Measurements from ENCODE around the gene OPN3.

DNA sequence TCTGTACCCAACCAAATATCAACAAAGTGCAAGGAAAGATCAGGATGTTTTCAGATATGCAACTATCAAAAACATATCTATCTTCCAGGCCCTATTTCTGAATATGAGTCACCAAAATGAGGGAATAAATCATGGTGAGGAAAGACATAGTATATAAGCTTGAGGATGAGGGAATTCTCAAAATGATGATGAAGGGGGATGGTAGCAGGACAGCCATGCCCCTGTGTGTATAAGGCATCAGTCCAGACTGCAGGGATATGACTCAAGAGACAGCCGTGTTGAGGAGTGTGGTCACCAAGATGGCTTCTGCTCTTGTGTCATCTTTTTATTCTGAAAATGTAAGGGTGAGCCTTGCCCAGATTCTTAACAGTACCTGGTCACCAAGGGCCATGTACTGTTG, 7.5 kb upstream of the OPN3 start:
- TF ChIP-seq EZH2 (IDR thresholded peaks at IDR 0.05) (no peak), POLR2AphosphoS5 (IDR thresholded peaks at IDR 0.05; ENCODE audit: borderline replicate concordance, low read depth, low read length) (no peak), FOXP2 (optimal IDR thresholded peaks at IDR 0.05; ENCODE audit: control extremely low read depth, extremely low read length, insufficient read depth) (no peak)
